NCI-H1105 (cell line): ENCODE measurements around the gene MCC.
"Not testable (repeated sequence)": the region's sequence is repeated elsewhere in the genome, so short reads cannot be mapped to it uniquely, and the experiment has no call there.

ENCODE experiments used
- DNase-seq: peaks from one replicate; lab custom pipeline; 2025; lab: John Stamatoyannopoulos, UW

MCC gene

DNA sequence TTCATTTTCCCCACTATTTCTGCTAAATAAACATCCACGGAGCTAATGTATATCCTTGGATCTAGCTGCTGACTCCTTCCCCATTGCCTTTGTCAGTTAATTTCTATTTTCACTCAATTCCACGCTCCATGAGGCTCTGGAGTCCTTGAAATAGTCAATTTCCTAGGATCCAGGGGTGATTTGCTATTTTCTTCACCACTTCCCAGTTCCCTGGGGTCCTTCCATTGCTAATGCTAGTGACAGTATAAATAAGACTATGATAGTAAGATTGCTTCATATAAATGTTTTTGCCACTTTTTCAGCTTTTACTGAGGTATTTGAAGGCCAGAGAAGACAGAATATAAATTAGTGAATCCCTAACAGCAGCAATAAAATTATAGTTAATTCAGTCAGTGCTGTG is 66.6 kb downstream of the MCC start:
- no peak for DNase-seq

DNA sequence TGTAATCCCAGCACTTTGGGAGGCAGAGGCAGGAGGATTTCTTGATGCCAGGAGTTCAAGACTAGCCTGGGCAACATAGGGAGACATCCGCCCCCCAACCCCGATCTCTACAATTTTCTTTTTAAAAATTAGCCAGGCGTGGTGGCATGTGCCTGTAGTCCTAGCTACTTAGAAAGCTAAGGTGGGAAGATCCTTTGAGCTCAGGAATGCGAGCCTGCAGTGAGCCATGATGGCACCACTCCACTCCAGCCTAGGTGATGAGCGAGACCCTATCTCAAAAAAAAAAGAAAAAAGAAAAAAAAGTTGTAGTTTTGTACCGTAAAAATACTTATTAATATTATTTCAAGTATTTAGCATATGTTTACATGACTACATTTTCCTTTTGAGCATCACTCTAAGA is 82.7 kb downstream of the MCC start:
- DNase-seq, result no peak

DNA sequence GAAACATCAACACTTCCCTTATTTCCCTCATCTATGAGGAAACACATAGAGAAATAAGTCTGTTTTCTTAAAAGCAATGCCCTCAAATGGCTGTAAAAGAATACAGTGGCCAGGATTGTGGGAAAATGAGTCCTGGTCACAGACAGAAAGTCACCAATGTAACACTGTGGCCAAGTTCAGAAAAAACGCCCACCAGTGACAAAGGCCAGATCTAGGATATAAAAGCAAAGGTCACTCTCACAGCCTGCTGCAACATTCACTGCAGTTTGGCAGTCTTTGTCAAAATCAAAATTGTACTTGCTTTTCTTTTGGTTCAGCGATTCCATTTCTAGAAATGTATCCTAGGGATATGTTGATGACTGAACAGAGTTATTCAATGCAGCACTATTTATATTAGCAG is 84.0 kb downstream of the MCC start:
- no peak for DNase-seq

DNA sequence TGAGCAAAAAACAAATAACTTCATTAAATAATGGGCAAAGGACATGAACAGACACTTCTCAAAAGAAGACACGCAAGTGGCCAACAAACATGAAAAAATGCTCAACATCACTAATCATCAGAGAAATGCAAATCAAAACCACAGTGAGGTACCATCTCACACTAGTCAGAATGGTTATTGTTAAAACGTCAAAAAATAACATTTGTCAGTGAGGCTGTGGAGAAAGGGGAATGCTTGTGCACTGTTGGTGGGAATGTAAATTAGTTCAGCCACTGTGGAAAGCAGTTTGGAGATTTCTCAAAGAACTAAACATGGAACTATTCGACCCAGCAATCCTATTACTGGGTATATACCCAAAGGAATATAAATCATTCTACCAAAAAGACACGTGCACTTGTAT is 90.3 kb downstream of the MCC start:
- DNase-seq, result not testable (repeated sequence)

- DNase-seq, result no peak
These were observed 91.2 kb downstream of the MCC start for GRCh38 chr5:113397046-113397445.

DNA sequence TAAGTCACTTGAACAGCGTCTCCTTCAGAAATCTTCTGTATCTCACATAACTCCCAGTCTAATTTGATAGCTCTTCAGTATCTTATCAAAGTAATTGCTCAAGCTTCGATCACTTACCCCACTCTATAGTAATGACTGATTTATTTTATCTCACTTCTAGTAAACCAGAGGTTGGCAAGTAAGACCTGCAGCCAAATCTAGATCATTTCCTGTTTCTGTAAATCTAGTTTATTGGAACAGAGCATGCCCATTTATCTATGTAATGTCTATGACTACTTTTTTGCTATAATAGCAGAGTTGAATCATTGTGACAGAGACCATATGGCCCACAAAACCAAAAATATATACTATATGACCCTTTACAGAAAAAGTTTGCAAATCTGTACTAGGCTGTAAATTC is 93.6 kb downstream of the MCC start:
- no peak for DNase-seq

DNA sequence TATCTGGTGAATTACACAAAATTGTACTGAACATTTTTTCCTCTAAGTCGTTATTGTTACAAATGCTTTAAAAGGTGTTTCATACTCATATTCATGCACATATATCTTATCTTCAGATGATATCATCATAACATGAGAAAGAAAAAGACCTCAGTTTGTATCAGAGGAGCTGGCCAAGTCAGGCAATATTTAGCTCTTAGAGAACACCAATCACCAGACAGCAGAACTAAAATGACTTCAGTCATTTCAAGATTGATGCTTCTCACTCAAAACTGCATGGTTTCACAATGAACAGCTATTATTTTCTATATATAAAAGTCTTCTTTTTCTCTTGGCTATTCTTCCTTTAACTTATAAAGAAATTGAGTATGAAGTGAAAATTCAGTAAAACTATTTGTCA is 98.0 kb downstream of the MCC start:
- no peak for DNase-seq

GRCh38 chr5:113389116-113389515 is 99.1 kb downstream of the MCC start:
- DNase-seq, result no peak

DNA sequence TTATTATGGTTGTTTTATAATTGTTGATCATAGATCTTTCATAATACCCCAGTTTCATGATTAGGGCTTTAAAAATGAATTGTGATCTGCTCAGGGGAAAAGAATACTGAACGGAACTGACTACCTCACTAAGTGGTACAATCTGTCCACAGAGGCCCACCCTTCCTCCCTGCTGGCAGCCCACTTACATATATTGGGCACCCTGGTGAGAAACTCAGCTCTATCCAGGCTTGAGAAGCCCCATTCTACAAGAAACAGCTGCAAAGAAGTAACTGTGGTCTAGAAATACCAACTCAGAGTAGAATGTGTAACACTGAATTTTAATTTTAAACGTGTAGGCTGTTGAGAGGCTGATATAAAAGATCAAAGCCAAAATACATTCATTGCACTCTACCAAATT is 100.4 kb downstream of the MCC start:
- DNase-seq, result no peak

DNA sequence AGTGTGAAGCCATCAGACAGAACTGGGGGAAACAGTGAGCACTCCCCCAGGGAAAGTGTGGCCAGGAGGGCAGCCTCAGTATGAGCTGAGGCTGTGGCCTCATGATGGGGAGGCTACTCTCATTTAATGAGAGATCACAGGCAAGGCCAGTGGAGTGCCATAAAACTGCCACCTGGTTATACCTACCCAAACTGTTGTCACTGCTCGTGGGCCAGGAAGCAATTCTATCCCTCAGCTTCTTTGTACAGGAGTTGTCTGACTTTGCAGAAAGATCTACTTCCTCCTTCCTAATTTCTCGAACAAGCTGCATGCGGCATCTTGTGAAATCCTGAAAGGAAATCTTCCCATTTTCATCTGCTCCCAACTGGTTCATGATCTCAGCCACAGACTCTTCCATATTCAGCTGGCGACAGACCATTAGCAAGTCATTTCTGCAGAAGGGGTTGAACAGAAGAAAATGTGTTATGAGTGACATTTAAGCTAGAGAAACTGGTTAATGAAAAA is 103.4 kb downstream of the MCC start:
- DNase-seq, result no peak

DNA sequence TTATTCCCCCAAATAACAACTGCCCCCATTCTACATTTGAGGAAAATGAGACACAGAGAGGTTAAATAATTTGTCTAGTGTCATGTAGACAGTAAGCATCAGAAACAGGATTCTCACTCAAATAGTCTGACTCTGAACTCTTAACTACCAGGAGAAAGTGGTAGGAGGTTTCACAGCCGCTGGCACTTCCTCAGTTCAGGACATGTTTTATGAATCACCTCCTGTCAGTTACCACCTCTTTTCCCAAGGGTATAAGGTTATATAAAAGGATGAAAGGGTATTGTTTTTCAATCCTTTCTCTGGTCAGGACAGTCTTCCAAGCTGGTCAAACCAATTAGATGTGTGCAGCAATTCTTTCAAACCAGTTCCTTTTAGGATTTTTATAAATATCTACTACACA is 105.5 kb downstream of the MCC start:
- no peak for DNase-seq

DNA sequence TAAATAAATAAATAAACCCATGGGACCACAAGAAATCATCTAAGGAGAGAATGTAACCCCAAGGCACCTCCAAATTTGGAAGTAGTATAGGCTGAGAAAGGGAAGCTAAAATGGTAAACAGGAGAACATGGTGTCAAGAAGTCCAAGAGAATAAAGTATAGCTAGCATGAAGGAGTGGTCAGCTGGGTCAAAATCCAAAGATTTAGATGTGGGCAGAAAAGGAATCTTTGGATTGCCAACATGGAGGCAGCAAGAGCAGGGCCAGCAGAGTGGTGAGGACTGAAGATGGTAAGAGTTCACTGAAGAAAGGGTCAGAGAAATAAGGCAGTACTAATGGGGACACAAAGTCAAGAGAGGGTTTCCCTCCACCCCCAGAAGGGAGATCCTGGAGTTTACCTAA is 106.5 kb downstream of the MCC start:
- DNase-seq, result no peak

GRCh38 chr5:113380807-113381326 is 107.4 kb downstream of the MCC start:
- no peak for DNase-seq

DNA sequence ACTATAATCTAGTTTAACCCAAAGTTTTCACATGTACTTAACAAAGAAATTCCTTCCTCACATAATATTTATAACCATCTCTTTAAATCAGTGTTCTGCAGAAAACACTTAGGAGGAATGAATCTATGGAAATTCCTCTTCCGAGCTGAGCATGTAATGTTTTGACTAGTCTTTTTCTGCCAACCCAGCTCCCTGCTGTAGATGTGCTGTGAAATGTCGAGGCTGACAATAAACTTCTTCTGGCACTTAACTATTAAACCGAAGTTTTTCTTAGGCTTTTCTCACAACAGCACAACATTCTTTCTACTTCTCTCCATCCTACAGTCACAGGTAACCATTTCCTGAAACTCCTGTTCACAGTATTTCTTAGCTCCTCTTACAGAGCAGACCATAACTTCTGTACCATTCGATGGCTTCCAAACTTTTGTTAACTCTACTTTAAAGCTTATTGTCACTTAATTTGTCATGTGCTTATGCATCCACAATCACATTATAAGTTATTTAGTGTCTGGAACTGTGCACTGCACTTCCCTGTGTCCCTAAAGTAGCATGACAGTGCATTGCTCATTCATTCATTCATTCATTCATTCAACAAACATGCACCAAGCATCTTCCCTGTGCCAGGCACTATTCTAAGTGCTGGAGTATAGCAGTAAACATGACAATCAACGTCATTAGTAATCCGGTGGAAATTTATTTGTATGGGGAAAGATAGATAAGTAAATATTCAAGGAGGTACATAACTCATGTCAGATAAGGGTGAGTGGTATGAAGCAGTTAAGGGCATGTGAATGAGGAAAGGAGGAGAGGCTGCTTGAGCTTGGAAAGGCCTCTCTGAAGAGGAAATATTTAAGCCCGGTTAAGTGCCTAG is 108.1 kb downstream of the MCC start:
- DNase-seq, result no peak

GRCh38 chr5:113378959-113379541 is 109.2 kb downstream of the MCC start:
- peak; percentile 19 for DNase-seq

DNA sequence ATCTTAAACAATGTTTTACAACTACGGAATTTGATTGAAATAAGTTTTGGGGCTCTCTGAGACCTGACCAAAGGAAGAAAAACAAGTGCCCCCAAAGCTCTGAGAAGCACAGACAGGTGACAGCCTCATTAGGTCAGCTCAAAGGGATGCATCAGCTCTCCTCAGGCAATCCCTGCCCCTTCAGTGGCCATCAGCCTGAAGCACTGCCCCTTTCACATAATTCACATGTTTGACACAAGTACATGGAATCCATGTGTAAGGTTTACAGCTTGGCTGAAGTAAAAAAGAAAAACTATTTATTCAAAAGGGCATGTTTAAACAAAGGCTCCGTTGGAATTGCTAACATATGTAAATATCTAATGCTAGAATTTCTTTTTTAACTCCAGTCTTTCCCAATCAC is 109.7 kb downstream of the MCC start:
- no peak for DNase-seq

DNA sequence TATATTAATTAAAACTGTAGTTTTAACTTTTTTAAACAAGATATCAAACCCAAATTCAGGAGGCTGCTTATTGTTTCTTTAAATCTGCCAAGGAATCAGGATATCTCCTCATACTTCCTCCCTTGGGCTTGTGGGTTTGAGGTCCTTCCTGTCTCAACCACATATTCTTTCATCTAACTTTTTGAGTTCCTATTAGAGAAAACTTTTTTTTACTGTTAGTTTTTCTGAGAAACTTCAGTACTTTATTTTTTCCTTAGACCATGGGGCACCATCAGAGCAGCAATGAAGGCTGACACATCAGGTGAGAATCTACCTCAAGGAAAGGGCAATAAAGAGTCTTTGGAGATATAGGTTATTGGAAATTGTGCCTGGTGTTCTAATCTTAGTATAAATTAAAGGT is 110.2 kb downstream of the MCC start:
- no peak for DNase-seq

- no peak for DNase-seq
These were observed 111.6 kb downstream of the MCC start for GRCh38 chr5:113376640-113377039.

GRCh38 chr5:113375480-113376060 is 112.7 kb downstream of the MCC start:
- no peak for DNase-seq

DNA sequence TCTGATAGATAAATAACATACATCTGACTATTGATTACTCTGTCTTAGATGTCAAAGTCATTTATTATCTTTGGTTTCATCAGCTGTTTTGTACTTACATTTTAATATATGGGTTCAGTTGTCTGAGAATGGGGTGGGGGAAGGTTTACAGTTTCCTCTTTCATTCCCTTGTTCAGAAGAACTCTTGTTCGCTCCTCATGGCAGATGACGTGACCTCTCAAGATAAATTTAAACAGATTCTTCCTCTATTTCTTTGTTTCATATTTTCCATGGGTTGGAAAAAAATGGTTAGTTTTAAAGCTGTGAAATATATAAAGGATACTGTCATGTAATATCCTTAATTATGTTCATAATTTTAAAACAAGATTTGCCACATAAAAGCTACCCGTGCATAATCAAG is 114.8 kb downstream of the MCC start:
- DNase-seq, result no peak

GRCh38 chr5:113371721-113372196 is 116.5 kb downstream of the MCC start:
- no peak for DNase-seq

DNA sequence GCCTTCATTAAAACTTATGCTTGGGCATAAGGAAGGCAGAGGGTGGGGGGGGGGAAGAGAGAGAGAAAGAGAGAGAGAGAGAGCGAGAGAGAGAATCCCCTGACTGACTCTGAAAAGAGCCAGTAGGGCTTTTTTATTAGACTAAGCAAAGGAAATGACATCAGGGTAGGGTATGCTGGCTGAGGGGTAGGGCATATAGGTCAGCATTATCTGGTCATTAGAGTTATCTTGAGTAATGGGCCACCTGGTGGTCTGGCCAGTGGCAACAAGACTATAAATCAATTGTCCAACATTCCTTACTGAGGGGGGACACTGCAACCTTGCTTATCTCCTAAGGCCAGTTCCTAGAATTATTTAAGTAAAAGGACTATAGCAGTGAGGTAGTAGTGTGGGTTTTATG is 120.7 kb downstream of the MCC start:
- no peak for DNase-seq

DNA sequence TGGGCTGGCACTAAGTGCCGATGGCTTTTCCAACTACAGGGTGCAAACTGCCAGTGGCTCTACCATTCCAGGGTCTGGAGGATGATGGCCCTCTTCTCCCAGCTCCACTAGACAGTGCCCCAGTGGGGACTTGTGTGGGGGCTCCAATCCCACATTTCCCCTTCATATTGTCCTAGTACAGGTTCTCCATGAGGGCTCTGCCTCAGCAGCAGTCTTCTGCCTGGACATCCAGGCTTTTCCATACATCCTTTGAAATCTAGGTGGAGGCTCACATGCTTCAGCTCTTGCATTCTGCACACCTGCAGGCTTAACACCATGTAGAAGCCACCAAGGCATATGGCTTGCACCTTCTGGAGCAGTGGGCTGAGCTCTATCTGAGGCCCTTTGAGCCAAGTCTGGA is 123.8 kb downstream of the MCC start:
- no peak for DNase-seq
